ENCODE measurements around the gene VSIG2.

Gene VSIG2

GRCh38 chr11:124757320-124757719, 5.3 kb upstream of the VSIG2 start:
- Histone ChIP-seq H3K4me3 (ENCODE audit: low read depth, low read length) (no peak overlapping the region), H3K36me3 (no peaks in the 10 kb centered on the region), H3K27me3 (ENCODE audit: insufficient read depth, low read depth, severe bottlenecking) (no peaks in the 10 kb centered on the region), H3K9me3 (ENCODE audit: severe bottlenecking) (no peaks in the 10 kb centered on the region), H3K27ac (no peak overlapping the region)
- no peak for DNase-seq
- no peak for TF ChIP-seq CTCF (IDR thresholded peaks at IDR 0.05; ENCODE audit: low read depth, low read length)

GRCh38 chr11:124756753-124757227, 4.7 kb upstream of the VSIG2 start:
- Histone ChIP-seq H3K36me3 (no peaks in the 10 kb centered on the region), H3K9me3 (ENCODE audit: severe bottlenecking) (no peaks in the 10 kb centered on the region), H3K27ac (no peak overlapping the region), H3K27me3 (ENCODE audit: insufficient read depth, low read depth, severe bottlenecking) (no peaks in the 10 kb centered on the region), H3K4me3 (ENCODE audit: low read depth, low read length) (no peak overlapping the region)
- TF ChIP-seq CTCF (IDR thresholded peaks at IDR 0.05; ENCODE audit: low read depth, low read length) = no peak
- no peak for DNase-seq

GRCh38 chr11:124756033-124756752, 4.1 kb upstream of the VSIG2 start:
- Histone ChIP-seq H3K27ac (no peak overlapping the region), H3K36me3 (no peaks in the 10 kb centered on the region), H3K9me3 (ENCODE audit: severe bottlenecking) (no peaks in the 10 kb centered on the region), H3K27me3 (ENCODE audit: insufficient read depth, low read depth, severe bottlenecking) (no peaks in the 10 kb centered on the region), H3K4me3 (ENCODE audit: low read depth, low read length) (no peak overlapping the region)
- no peak for TF ChIP-seq CTCF (IDR thresholded peaks at IDR 0.05; ENCODE audit: low read depth, low read length)
- DNase-seq = no peak

- Histone ChIP-seq H3K9me3 (ENCODE audit: severe bottlenecking) (no peaks in the 10 kb centered on the region), H3K4me3 (ENCODE audit: low read depth, low read length) (no peak overlapping the region), H3K27ac (no peak overlapping the region), H3K36me3 (no peaks in the 10 kb centered on the region), H3K27me3 (ENCODE audit: insufficient read depth, low read depth, severe bottlenecking) (no peaks in the 10 kb centered on the region)
- no peak for DNase-seq
- TF ChIP-seq CTCF (IDR thresholded peaks at IDR 0.05; ENCODE audit: low read depth, low read length) = no peak
Observed at GRCh38 chr11:124754710-124755109, 2.7 kb upstream of the VSIG2 start.

GRCh38 chr11:124754309-124754708, 2.3 kb upstream of the VSIG2 start:
- Histone ChIP-seq H3K27ac (no peak overlapping the region), H3K36me3 (no peaks in the 10 kb centered on the region), H3K9me3 (ENCODE audit: severe bottlenecking) (no peaks in the 10 kb centered on the region), H3K4me3 (ENCODE audit: low read depth, low read length) (no peak overlapping the region), H3K27me3 (ENCODE audit: insufficient read depth, low read depth, severe bottlenecking) (no peaks in the 10 kb centered on the region)
- TF ChIP-seq CTCF (IDR thresholded peaks at IDR 0.05; ENCODE audit: low read depth, low read length) = no peak
- no peak for DNase-seq

GRCh38 chr11:124753624-124754023, 1.6 kb upstream of the VSIG2 start:
- Histone ChIP-seq H3K27me3 (ENCODE audit: insufficient read depth, low read depth, severe bottlenecking) (no peaks in the 10 kb centered on the region), H3K4me3 (ENCODE audit: low read depth, low read length) (no peak overlapping the region), H3K36me3 (no peaks in the 10 kb centered on the region), H3K27ac (no peak overlapping the region), H3K9me3 (ENCODE audit: severe bottlenecking) (no peaks in the 10 kb centered on the region)
- TF ChIP-seq CTCF (IDR thresholded peaks at IDR 0.05; ENCODE audit: low read depth, low read length) = no peak
- no peak for DNase-seq
